ENCODE data around the gene CPNE4.
"Not testable (repeated sequence)": the region's sequence is repeated elsewhere in the genome, so short reads cannot be mapped to it uniquely, and the experiment has no call there.

CPNE4 gene

DNA sequence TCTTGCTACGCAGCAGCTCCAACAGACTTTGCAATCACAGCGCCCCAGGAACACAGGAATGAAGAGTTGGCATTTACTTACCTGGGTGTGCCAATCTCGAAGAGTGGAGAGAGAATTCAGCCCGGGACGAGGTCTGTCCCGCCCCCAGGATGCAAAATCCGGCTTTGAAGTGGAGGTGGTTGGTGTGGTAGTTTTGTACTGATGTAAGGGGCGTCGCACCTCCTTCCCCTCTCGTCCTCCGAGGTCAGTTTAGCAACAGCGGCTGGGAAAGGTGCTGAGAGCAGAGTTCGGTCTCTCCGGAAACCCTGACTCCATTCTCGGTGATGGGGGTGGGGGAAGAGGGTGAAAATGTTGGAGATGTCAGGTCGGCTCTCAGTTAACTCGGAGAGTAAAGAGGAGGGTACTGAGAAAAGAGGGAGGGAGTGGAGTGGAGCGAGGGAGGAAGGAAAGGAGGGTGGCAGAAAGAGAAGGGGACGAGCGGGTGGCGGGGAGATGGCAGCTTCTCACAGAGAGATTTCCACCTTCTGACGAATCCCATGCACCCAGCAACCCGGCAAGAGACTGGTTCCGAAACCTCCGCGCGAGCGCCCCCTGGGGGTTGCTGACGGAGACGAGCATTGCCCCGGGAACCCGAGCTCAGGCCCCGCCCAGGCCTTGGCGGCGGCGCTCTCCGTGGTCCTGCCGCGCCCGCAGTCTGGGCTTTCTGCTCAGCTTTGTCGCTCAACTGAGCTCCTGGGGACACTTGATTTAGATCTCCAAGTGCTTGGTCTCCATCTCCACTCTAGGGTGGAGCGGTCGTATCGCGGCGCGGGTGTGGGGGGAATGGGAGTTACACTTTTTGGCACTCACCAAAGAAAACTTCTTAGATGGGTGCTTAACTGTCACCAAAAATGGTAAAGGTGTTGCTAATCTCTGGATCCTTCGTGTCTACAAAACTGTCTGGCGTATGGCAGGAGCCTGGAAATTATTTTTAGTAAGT is at the start of gene CPNE4:
Gene CPNE4, minus strand, starts transcription at position 529 of the 979 bp plus-strand sequence.
- peak; percentile 81 for DNase-seq

- DNase-seq = no peak
Observed at GRCh38 chr3:132083583-132084279, 48.9 kb upstream of the CPNE4 start.

DNA sequence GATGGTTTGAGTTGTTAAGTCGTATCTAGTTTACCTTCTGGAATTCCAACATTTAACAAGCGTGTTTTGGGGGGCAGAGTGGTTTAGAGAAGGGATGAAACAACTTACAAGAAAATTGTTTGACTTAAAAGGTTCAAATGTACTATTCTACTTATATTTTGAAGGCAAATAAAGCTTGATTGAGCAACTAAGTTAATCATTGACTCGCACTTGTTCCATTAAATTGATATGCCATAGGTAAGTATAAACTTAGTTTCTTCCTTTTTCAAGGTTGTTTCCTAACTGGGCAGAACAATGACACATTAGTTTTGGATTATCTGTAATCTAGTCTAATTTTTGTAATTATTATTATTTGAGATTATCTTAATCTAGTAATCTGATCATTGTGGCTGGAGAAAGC is 48.3 kb upstream of the CPNE4 start:
- no peak for DNase-seq

DNA sequence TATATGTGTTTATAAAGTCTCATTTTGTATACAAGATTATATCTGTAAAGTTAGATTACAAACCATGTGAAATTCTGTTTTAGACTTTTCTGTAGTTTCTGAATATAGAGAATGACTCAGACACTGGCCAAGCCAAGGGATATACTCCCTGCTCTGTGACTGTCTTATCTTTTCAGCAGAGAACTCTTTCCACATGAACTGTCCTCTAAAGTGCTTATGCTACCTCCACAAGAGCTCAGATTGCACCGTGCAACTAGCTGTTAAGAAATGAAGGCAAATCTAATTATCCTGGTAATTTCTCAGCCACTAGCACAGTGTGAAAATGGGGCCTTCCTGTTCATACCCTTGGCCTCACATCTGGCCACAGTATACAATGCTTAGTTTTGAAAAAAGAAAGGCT is 44.3 kb upstream of the CPNE4 start:
- no peak for DNase-seq

DNA sequence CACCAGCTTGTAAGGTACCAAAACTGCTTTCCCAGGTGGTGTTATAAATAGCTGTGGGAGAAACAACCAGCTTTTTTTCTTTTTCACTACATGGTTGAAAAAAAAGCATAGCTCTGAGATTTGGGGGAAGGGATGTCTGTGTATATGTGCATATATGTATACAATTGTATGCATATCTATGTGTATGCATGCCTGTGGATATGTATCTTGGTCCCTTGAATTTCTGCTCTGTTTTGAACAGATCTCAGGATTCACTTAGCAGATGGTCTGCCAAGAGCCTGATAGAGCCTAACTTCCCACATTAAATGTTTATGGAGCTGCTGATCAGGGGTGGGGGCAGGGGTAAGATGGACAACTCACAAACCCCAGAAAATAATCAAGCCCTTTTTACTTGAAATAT is 39.0 kb upstream of the CPNE4 start:
- DNase-seq = no peak

DNA sequence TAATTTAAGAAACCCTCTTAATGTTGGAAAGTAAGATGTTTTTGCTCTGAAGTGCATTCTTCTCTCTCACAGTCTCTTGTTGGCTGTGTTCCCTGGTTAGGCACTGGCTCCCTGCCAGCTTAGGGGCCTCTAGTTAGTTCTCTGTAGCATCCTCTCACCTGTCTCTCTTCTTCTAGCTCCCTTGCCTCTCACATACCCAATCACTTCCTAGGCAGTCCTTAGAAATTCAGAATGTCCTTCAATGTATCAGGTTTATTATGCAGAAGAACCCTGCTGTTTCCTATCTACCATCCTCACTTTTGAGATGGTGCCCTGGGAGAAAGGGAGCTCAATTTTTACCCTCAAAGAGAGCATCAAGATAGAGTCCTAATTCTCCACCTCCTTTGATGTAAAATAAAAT is 36.2 kb upstream of the CPNE4 start:
- no peak for DNase-seq

DNA sequence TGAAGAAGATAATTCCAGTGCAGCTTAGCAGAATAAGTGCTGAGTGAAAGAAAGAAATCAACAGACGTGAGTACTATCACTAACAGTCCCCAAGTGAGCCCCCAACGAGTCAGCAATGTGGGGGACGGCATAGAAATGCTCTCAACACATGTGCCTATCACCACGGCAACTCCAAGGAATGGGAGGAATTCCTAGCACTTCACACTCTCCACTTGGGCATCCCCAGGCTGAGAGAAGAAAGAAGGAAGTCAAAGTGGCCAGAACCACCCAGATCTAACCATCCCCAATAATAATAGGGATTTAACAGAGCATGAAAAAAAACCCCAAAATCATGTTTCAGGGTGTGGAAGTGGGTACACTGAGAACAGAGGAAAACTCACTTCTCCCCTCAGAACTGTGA is 29.3 kb upstream of the CPNE4 start:
- no peak for DNase-seq

DNA sequence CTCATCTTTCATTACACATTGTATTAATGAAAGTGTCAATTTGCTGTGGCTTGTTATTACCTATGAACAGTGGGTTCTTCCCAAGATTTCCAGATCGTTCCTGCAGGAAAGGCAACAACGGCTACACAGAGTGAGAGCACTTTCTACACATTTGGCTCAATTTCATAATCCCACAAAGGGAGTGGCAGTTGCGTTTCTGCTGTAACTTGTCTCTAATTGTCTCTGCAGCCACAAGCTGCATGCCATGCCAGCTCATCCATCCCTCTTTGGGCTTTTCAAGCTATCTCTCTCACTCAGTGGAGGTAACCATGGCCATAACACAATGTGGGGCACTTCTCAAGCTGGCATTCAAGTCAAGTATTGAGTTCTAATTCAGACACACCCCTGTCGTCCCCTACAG is 27.7 kb upstream of the CPNE4 start:
- no peak for DNase-seq

GRCh38 chr3:132055872-132056271 is 21.1 kb upstream of the CPNE4 start:
- no peak for DNase-seq

GRCh38 chr3:132047209-132047608 is 12.4 kb upstream of the CPNE4 start:
- no peak for DNase-seq

DNA sequence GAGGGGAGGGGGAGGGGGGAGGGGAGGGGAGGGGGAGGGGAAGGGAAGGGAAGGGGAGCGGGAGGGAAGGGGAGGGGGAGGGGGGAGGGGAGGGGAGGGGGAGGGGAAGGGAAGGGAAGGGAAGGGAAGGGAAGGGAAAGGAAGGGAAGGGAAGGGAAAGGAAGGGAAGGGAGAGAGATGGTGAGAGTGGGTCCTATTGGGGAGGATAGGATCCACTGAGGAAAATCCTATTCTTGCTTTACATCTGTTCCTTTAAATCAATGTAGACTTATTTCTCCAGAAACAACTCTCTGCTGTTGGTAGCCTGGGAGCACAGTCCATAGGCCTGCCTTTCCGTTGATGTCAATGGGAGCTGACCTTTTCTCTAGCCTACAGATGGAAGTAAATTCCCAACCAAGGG is 10.1 kb upstream of the CPNE4 start:
- not testable (repeated sequence) for DNase-seq

- DNase-seq = no peak
Observed at GRCh38 chr3:132042681-132043080, 7.9 kb upstream of the CPNE4 start.

GRCh38 chr3:132038198-132038825 is 3.5 kb upstream of the CPNE4 start:
- no peak for DNase-seq

GRCh38 chr3:132037581-132037980 is 2.8 kb upstream of the CPNE4 start:
- DNase-seq = no peak

- no peak for DNase-seq
Observed at GRCh38 chr3:132037056-132037455, 2.2 kb upstream of the CPNE4 start.

- DNase-seq = no peak
Observed at GRCh38 chr3:132034097-132034485, 723 bp downstream of the CPNE4 start.

GRCh38 chr3:132033471-132033870 is 1.3 kb downstream of the CPNE4 start:
- no peak for DNase-seq

DNA sequence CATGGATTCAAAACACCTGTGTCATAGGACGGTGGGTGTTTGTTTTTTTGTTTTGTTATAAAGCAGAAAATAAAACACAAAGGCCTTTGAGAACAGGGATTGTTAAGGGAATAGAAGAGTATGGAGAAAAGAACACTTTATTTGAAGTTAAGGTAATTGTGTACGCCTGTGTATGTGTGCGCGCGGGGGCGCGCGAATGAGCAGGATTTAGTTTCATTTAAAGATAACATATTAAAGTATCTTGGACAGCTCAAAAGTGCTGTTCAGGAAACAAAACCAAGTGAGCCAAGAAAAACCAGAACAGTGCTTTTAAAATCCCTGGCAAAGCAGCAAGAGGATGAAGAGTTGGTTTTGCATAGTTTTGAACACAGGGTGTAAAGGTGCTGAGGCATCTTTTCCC is 1.9 kb downstream of the CPNE4 start:
- DNase-seq = no peak

GRCh38 chr3:132029182-132029902 is 5.5 kb downstream of the CPNE4 start:
- peak; percentile 76 for DNase-seq

- DNase-seq = no peak
Observed at GRCh38 chr3:132022914-132023313, 11.9 kb downstream of the CPNE4 start.

DNA sequence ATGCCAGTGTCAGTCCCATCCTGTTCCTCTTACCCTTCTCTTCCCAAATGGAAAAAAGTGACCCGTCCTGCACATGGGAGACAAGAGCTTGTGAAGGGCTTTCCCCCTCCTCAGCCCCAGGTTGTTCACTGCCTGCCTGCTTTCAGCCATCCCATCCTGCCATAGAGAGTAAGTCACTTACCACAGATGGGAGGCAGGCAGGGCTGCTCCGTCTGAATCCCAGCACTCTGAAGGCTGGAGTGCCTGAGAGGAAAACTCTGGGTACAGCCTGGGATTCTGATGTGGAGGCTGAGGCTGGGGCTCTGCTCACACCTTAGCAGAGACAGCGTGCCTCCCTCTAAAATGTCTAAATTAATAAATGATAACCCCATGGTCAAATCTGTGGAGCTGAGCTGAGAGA is 14.8 kb downstream of the CPNE4 start:
- no peak for DNase-seq

DNA sequence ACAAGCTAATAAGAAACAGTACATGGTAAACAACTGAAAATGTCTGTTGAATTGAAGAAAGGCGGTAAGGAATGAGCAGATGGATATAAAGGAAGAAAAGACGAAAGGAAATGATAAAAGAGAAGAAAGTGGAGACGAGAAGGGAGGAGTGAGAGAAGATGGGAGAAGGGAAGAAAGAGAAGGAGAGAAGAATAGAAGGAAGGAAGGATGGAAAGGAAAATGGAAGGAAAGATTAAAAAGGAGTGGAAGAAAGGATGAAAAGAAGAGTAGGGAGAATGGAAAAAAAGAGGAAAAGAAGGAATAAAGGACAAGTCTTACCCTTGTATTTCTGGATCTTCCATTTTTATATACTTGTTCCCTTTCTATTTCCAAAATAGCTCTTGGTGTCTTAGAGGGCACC is 17.7 kb downstream of the CPNE4 start:
- no peak for DNase-seq
